Measurements from ENCODE around the gene EPS8L2. TPM values are rescaled to one million over a fixed set of nuclear protein-coding genes. Genes with fewer than 3 reads are reported as not detected.

EPS8L2 gene
- total and polyA plus RNA-seq, 11 donors, result 0.72 to 15.5 (median 1.5) TPM

DNA sequence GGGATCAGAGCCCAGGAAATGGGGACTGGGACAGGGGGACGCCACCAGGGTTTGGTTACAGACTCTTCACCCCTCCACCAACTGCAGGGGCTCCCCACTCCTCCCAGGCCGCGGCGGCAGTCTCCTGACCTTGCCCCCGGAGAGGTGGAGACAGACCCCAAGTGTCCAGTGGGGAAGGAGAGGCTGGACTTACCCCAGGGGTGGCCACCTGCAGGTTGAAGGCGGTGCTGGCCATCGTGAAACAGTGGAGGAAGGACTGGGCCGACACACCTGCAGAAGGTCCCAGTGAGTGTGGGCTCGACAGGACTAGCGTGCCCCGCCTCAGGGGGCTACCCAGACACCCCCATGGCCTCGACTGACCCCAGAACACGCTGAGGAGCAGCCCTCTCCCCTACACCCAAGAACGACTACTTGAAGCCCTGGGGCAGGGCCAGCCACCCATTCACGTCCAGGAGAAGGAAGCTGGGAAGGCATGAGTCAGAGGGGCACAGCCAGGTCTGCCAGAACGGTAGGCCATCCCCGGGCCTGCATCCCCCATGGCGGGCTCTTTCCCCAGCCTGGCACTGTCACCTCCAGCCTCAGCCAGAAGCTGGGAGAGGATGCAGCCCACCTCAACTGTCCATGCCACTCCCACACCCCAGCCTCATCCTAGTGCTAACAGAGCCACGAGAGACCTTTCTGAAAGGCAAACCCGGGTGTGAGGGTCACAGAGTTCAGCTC, 69.0 kb downstream of the EPS8L2 start:
- Histone ChIP-seq H3K4me1 (peaks cover 0 to 44% (median 27%) of the 10 kb centered on the region in 12 donors), H3K4me3 (peak overlapping the region in 1 of 12 donors; percentile 90), H3K27me3 (no peaks in the 10 kb centered on the region), H3K27ac (no peak overlapping the region), H3K9me3 (no peaks in the 10 kb centered on the region), H3K36me3 (peaks cover 0 to 48% (median 30%) of the 10 kb centered on the region in 9 donors)
- 74 to 81% (median 79%) methylated on average over 17 to 20 of the region's 20 CpGs for WGBS, 4 donors
- intact Hi-C loops (cut with DNase I), result no loop called here
- DNase-seq (peak in 1 of 5 donors; percentile 16), ATAC-seq (no peak)
- TF ChIP-seq, protein P1, sequence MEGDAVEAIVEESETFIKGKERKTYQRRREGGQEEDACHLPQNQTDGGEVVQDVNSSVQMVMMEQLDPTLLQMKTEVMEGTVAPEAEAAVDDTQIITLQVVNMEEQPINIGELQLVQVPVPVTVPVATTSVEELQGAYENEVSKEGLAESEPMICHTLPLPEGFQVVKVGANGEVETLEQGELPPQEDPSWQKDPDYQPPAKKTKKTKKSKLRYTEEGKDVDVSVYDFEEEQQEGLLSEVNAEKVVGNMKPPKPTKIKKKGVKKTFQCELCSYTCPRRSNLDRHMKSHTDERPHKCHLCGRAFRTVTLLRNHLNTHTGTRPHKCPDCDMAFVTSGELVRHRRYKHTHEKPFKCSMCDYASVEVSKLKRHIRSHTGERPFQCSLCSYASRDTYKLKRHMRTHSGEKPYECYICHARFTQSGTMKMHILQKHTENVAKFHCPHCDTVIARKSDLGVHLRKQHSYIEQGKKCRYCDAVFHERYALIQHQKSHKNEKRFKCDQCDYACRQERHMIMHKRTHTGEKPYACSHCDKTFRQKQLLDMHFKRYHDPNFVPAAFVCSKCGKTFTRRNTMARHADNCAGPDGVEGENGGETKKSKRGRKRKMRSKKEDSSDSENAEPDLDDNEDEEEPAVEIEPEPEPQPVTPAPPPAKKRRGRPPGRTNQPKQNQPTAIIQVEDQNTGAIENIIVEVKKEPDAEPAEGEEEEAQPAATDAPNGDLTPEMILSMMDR (IDR thresholded peaks at IDR 0.05), result no peak
- TF ChIP-seq POLR2A (IDR thresholded peaks at IDR 0.05), result no peak

DNA sequence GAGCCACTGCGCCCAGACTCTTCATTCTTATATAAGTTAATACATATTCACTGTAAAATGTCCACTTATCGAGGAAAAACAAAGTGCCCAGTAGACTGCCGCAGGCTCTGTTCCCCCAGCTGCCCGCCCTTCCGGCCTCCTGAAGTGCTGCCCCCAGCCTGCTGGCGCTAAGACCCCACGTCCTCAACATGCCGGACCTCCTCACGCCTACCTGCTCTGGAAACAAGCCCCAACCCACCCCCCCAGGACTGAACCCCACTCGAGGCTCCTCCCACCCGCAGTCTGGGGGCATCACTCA, 70.2 kb downstream of the EPS8L2 start:
- 33 to 45% (median 37%) methylated on average over 11 of the region's 11 CpGs for WGBS, 4 donors
- H3K4me3 ChIP-seq, result peak overlapping the region; percentile 53 to 100 (median 92)
- DNase-seq (no peak), ATAC-seq (no peak)
- no peaks in the 10 kb centered on the region for H3K27me3 ChIP-seq
- no peaks in the 10 kb centered on the region for H3K9me3 ChIP-seq
- intact Hi-C loops (cut with DNase I), result no loop called here
- peak overlapping the region in 4 of 12 donors; percentile 69 to 94 (median 88) for H3K27ac ChIP-seq
- peaks cover 0 to 44% (median 27%) of the 10 kb centered on the region in 12 donors for H3K4me1 ChIP-seq
- TF ChIP-seq, protein P1 (IDR thresholded peaks at IDR 0.05), result no peak
- no peak for TF ChIP-seq POLR2A (IDR thresholded peaks at IDR 0.05)
- peaks cover 0 to 36% (median 18%) of the 10 kb centered on the region in 9 donors for H3K36me3 ChIP-seq

DNA sequence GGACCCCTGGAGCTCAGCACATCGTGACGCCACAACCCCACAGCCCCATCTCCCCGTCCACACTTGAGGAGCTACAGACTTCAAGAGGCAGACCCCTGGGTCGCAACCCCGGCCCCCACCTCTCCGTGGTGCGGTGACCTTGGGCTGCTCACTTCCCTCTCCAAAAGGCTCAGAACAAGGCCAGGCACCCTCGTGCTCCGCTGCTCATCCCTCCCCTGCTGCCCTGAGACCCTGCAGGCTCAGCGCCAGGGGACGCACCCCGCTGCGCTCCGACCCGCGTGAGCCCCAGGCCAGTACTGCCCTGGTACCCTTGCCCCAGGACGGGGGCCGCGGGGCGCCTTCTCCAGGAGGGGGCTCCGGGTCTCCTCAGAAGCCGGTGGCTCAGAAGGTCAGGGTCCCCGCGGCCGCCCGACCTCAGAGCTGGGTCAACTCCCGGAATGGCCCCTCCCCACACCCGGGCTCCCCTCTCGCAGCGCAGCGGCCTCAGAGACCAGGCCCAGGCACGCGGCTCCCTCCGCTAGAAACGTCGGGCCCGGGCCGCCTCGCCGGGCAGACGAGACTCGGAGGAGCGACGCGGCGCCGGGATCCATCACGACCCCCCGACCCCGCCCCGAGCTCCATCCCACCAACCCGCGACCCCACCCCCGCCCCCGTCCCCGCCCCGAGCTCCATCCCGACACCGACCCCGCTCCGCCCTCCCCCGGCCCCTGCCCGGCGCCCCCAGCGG, 70.7 kb downstream of the EPS8L2 start:
- Histone ChIP-seq H3K36me3 (peaks cover 0 to 31% (median 14%) of the 10 kb centered on the region in 9 donors), H3K27ac (peak overlapping the region; percentile 22 to 94 (median 84)), H3K4me1 (peaks cover 0 to 44% (median 27%) of the 10 kb centered on the region in 12 donors), H3K9me3 (no peaks in the 10 kb centered on the region), H3K4me3 (peak overlapping the region; percentile 53 to 100 (median 92)), H3K27me3 (no peaks in the 10 kb centered on the region)
- peak in 3 of 5 donors; percentile 30 to 67 (median 32) for DNase-seq
- WGBS, 4 donors, result 1 to 2% (median 2%) methylated on average over 31 to 65 of the region's 65 CpGs
- peak in 2 of 4 donors; percentile 34 to 58 for ATAC-seq
- intact Hi-C loops (cut with DNase I), result loop anchor here in 1 of 10 donors (1.0 kb wide), 1 partner anchor 22 kb away; the partner anchor contains the start of gene SLC25A22
- TF ChIP-seq POLR2A (IDR thresholded peaks at IDR 0.05), result no peak
- TF ChIP-seq, protein P1 (IDR thresholded peaks at IDR 0.05), result no peak

Other genes starting within 250 kb of the EPS8L2 start
- 100 to 1,000 TPM; 132 to 247 (median 158) TPM for gene RNH1, start 199.0 kb upstream of the EPS8L2 start, total RNA-seq
- 100 to 1,000 TPM in 1 of 2 donors, 10 to 100 TPM in 1; 58.2 to 207 TPM for gene RNH1, start 199.0 kb upstream of the EPS8L2 start, polyA plus RNA-seq
- 10 to 100 TPM; 44.0 to 65.4 (median 55.6) TPM for gene HRAS, start 170.7 kb upstream of the EPS8L2 start, total RNA-seq
- gene HRAS, start 170.7 kb upstream of the EPS8L2 start, polyA plus RNA-seq, result 10 to 100 TPM; 83.3 to 99.3 TPM
- under 1 TPM in 7 of 9 donors, not detected in 2; 0.07 to 0.35 (median 0.20) TPM for gene LRRC56, start 168.7 kb upstream of the EPS8L2 start, total RNA-seq
- under 1 TPM; 0.19 to 0.30 TPM for gene LRRC56, start 168.7 kb upstream of the EPS8L2 start, polyA plus RNA-seq
- 1 to 10 TPM in 2 of 9 donors, under 1 TPM in 5, not detected in 2; 0.10 to 1.6 (median 0.36) TPM for gene LMNTD2, start 145.5 kb upstream of the EPS8L2 start, total RNA-seq
- gene LMNTD2, start 145.5 kb upstream of the EPS8L2 start, polyA plus RNA-seq, result under 1 TPM; 0.32 to 0.53 TPM
- 10 to 100 TPM in 1 of 9 donors, 1 to 10 TPM in 8; 1.1 to 15.5 (median 3.3) TPM for gene RASSF7, start 145.3 kb upstream of the EPS8L2 start, total RNA-seq
- 10 to 100 TPM in 1 of 2 donors, 1 to 10 TPM in 1; 5.7 to 12.5 TPM for gene RASSF7, start 145.3 kb upstream of the EPS8L2 start, polyA plus RNA-seq
- gene PHRF1, start 129.8 kb upstream of the EPS8L2 start, total RNA-seq, result 10 to 100 TPM; 11.6 to 21.3 (median 18.3) TPM
- 10 to 100 TPM; 16.1 to 18.1 TPM for gene PHRF1, start 129.8 kb upstream of the EPS8L2 start, polyA plus RNA-seq
- 10 to 100 TPM in 7 of 9 donors, 1 to 10 TPM in 2; 5.5 to 30.6 (median 14.9) TPM for gene IRF7, start 90.3 kb upstream of the EPS8L2 start, total RNA-seq
- gene IRF7, start 90.3 kb upstream of the EPS8L2 start, polyA plus RNA-seq, result 10 to 100 TPM in 1 of 2 donors, 1 to 10 TPM in 1; 9.5 to 21.1 TPM
- gene CDHR5, start 81.3 kb upstream of the EPS8L2 start, total RNA-seq, result not detected
- gene CDHR5, start 81.3 kb upstream of the EPS8L2 start, polyA plus RNA-seq, result under 1 TPM in 1 of 2 donors, not detected in 1; 0.07 TPM
- under 1 TPM in 1 of 9 donors, not detected in 8; 0.81 TPM for gene SCT, start 79.0 kb upstream of the EPS8L2 start, total RNA-seq
- gene SCT, start 79.0 kb upstream of the EPS8L2 start, polyA plus RNA-seq, result not detected
- gene DRD4, start 69.0 kb upstream of the EPS8L2 start, total RNA-seq, result 1 to 10 TPM in 1 of 9 donors, under 1 TPM in 5, not detected in 3; 0.20 to 1.0 (median 0.48) TPM
- gene DRD4, start 69.0 kb upstream of the EPS8L2 start, polyA plus RNA-seq, result under 1 TPM in 1 of 2 donors, not detected in 1; 0.07 TPM
- 10 to 100 TPM; 11.8 to 25.6 (median 15.1) TPM for gene DEAF1, start 11.0 kb upstream of the EPS8L2 start, total RNA-seq
- 10 to 100 TPM; 14.3 to 17.8 TPM for gene DEAF1, start 11.0 kb upstream of the EPS8L2 start, polyA plus RNA-seq
- 10 to 100 TPM in 7 of 9 donors, 1 to 10 TPM in 2; 8.9 to 18.2 (median 15.0) TPM for gene TMEM80, start 10.4 kb upstream of the EPS8L2 start, total RNA-seq
- 10 to 100 TPM in 1 of 2 donors, 1 to 10 TPM in 1; 8.0 to 14.9 TPM for gene TMEM80, start 10.4 kb upstream of the EPS8L2 start, polyA plus RNA-seq
- gene TALDO1, start 41.2 kb downstream of the EPS8L2 start, total RNA-seq, result 100 to 1,000 TPM in 5 of 9 donors, 10 to 100 TPM in 4; 80.5 to 145 (median 105) TPM
- gene TALDO1, start 41.2 kb downstream of the EPS8L2 start, polyA plus RNA-seq, result 100 to 1,000 TPM in 1 of 2 donors, 10 to 100 TPM in 1; 66.9 to 123 TPM
- 10 to 100 TPM; 13.4 to 30.8 (median 21.5) TPM for gene GATD1, start 71.3 kb downstream of the EPS8L2 start, total RNA-seq
- 10 to 100 TPM; 20.4 to 20.5 TPM for gene GATD1, start 71.3 kb downstream of the EPS8L2 start, polyA plus RNA-seq
- gene CEND1, start 83.9 kb downstream of the EPS8L2 start, total RNA-seq, result 1 to 10 TPM in 1 of 9 donors, under 1 TPM in 6, not detected in 2; 0.25 to 1.1 (median 0.37) TPM
- gene CEND1, start 83.9 kb downstream of the EPS8L2 start, polyA plus RNA-seq, result under 1 TPM; 0.46 to 0.50 TPM
- 10 to 100 TPM in 1 of 9 donors, 1 to 10 TPM in 8; 2.1 to 12.8 (median 4.4) TPM for gene SLC25A22, start 92.0 kb downstream of the EPS8L2 start, total RNA-seq
- gene SLC25A22, start 92.0 kb downstream of the EPS8L2 start, polyA plus RNA-seq, result 10 to 100 TPM in 1 of 2 donors, 1 to 10 TPM in 1; 2.6 to 12.7 TPM
- 10 to 100 TPM in 1 of 9 donors, 1 to 10 TPM in 8; 4.9 to 11.2 (median 6.6) TPM for gene PIDD1, start 99.0 kb downstream of the EPS8L2 start, total RNA-seq
- 10 to 100 TPM in 1 of 2 donors, 1 to 10 TPM in 1; 5.5 to 11.8 TPM for gene PIDD1, start 99.0 kb downstream of the EPS8L2 start, polyA plus RNA-seq
- gene RPLP2, start 103.7 kb downstream of the EPS8L2 start, total RNA-seq, result 1,000 to 10,000 TPM in 3 of 9 donors, 100 to 1,000 TPM in 6; 236 to 1,207 (median 933) TPM
- gene RPLP2, start 103.7 kb downstream of the EPS8L2 start, polyA plus RNA-seq, result 1,000 to 10,000 TPM in 1 of 2 donors, 100 to 1,000 TPM in 1; 998 to 1,652 TPM
- 100 to 1,000 TPM; 141 to 348 (median 232) TPM for gene PNPLA2, start 112.7 kb downstream of the EPS8L2 start, total RNA-seq
- 100 to 1,000 TPM; 112 to 133 TPM for gene PNPLA2, start 112.7 kb downstream of the EPS8L2 start, polyA plus RNA-seq
- 10 to 100 TPM; 13.3 to 22.4 (median 17.7) TPM for gene CRACR2B, start 121.7 kb downstream of the EPS8L2 start, total RNA-seq
- gene CRACR2B, start 121.7 kb downstream of the EPS8L2 start, polyA plus RNA-seq, result 10 to 100 TPM in 1 of 2 donors, 1 to 10 TPM in 1; 8.8 to 43.5 TPM
- gene CD151, start 126.7 kb downstream of the EPS8L2 start, total RNA-seq, result 100 to 1,000 TPM; 323 to 682 (median 454) TPM
- 100 to 1,000 TPM; 560 to 817 TPM for gene CD151, start 126.7 kb downstream of the EPS8L2 start, polyA plus RNA-seq
- 100 to 1,000 TPM in 8 of 9 donors, 10 to 100 TPM in 1; 74.4 to 267 (median 207) TPM for gene POLR2L, start 136.3 kb downstream of the EPS8L2 start, total RNA-seq
- 100 to 1,000 TPM; 217 to 227 TPM for gene POLR2L, start 136.3 kb downstream of the EPS8L2 start, polyA plus RNA-seq
- 10 to 100 TPM; 22.7 to 93.0 (median 31.3) TPM for gene TSPAN4, start 136.6 kb downstream of the EPS8L2 start, total RNA-seq
- 10 to 100 TPM; 31.2 to 52.5 TPM for gene TSPAN4, start 136.6 kb downstream of the EPS8L2 start, polyA plus RNA-seq
- 10 to 100 TPM; 42.0 to 87.7 (median 58.9) TPM for gene CHID1, start 204.6 kb downstream of the EPS8L2 start, total RNA-seq
- gene CHID1, start 204.6 kb downstream of the EPS8L2 start, polyA plus RNA-seq, result 10 to 100 TPM; 30.8 to 55.3 TPM
- gene AP2A2, start 219.6 kb downstream of the EPS8L2 start, total RNA-seq, result 10 to 100 TPM; 30.2 to 71.4 (median 40.0) TPM
- gene AP2A2, start 219.6 kb downstream of the EPS8L2 start, polyA plus RNA-seq, result 10 to 100 TPM; 20.4 to 28.7 TPM